Measurements from ENCODE around the gene FCN3. TPM values are rescaled to one million over a fixed set of nuclear protein-coding genes. Genes with fewer than 3 reads are reported as not detected.

The FCN3 gene
- total RNA-seq, 5 donors from 2014 or later (not counting 1 experiment from before 2014, with no cell fraction given), result 0.26 to 0.44 (median 0.38) TPM; not detected in 2

DNA sequence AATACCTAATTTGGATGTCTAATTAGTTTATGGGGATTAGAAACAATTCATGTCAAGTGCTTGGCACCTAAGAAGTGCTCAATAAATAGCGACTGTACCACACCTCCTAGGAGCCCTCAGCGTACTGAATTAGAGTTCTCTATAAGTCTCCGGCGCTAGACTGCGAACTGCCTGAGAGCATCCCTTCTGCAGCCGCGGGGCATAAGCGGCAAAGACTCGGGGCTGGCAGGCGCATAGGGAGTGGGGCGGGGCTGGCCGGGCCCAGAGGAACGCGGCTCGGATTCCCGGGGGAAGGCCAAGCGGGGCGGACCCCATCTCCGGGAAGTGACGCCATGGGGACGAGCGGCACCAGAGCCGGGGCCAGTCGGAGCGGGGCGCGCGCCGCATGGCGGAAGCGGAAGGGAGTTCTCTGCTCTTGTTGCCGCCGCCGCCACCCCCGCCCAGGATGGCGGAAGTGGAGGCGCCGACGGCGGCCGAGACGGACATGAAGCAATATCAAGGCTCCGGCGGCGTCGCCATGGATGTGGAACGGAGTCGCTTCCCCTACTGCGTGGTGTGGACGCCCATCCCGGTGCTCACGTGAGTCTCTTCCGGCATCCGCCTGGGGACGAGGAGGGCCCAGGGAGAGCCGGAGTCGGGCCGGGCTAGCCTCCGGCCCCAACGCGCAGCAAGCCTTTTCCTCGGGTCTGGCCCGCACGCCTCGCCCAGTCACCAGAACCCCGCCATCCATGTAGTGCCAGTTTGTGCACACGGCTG, 52.6 kb downstream of the FCN3 start, which contains the start of gene TMEM222:
Gene TMEM222, plus strand, starts transcription at position 351 of the 756 bp plus-strand sequence. Its CDS starts 35 bp downstream, at position 386.
- peak within 1 kb of the TSS; percentile 91 to 95 (median 92) for H3K4me3 Mint-ChIP-seq
- peak within 1 kb of the TSS; percentile 87 to 96 for H3K4me3 ChIP-seq (ENCODE audit: control insufficient read depth in 1 of 2, extremely low read depth in 1 of 2, low read length in 1 of 2)
- peaks cover 53 to 56% (median 53%) of the 10 kb centered on the region in 3 donors for H3K4me1 Mint-ChIP-seq
- H3K27me3 ChIP-seq (replicated peaks in 1 of 2; ENCODE audit: control insufficient read depth in 2 of 2, extremely low read depth in 1 of 2, insufficient read depth in 2 of 2, low read length in 1 of 2), result peaks cover 0 to 5% of the 10 kb centered on the region in 2 experiments
- H3K36me3 Mint-ChIP-seq, result peaks cover 22% of the 10 kb centered on the region
- no peaks in the 10 kb centered on the region for H3K9me3 Mint-ChIP-seq
- ChIA-PET POLR2A (no interaction called here), CTCF (interaction anchor here in 1 of 2 donors (1.5 kb wide), 1 partner anchor 11 kb away, joined by 5 read pairs; no protein-coding TSS in a partner anchor)
- ATAC-seq (replicated peaks in 1 of 4), result peak; percentile 97
- H3K27ac Mint-ChIP-seq, result peak within 1 kb of the TSS; percentile 93 to 95
- DNase-seq, result peak; percentile 93 to 98 (median 97)
- peaks cover 3 to 12% of the 10 kb centered on the region in 2 donors for H3K27me3 Mint-ChIP-seq
- H3K9me3 ChIP-seq, result no peaks in the 10 kb centered on the region
- WGBS (ENCODE audit: insufficient coverage), result 0% methylated on average over 64 of the region's 67 CpGs
- peaks cover 3 to 25% of the 10 kb centered on the region in 2 donors for H3K36me3 ChIP-seq (ENCODE audit: control insufficient read depth in 2 of 2, extremely low read depth in 1 of 2, insufficient read depth in 1 of 2, low read length in 1 of 2)
- H3K4me1 ChIP-seq (ENCODE audit: control insufficient read depth in 1 of 2, extremely low read depth in 1 of 2, insufficient read depth in 2 of 2, low read length in 2 of 2), result peaks cover 9 to 41% of the 10 kb centered on the region in 2 experiments
- H3K27ac ChIP-seq (ENCODE audit: low read length), result peak within 1 kb of the TSS; percentile 76

Other genes with a start within 250 kb of the FCN3 start
- gene SLC9A1, start 219.7 kb downstream of the FCN3 start, total RNA-seq, result 10 to 100 TPM; 14.6 to 24.4 (median 18.5) TPM
- 10 to 100 TPM; 39.4 to 55.9 (median 50.7) TPM for gene WDTC1, start 140.2 kb downstream of the FCN3 start, total RNA-seq
- gene TMEM222, start 52.7 kb downstream of the FCN3 start, total RNA-seq, result 10 to 100 TPM; 25.2 to 48.8 (median 43.7) TPM
- 100 to 1,000 TPM; 169 to 240 (median 199) TPM for gene SYTL1, start 32.8 kb downstream of the FCN3 start, total RNA-seq
- 10 to 100 TPM in 3 of 5 donors, 1 to 10 TPM in 2; 7.0 to 31.1 (median 12.8) TPM for gene MAP3K6, start 7.9 kb downstream of the FCN3 start, total RNA-seq
- gene CD164L2, start 8.5 kb upstream of the FCN3 start, total RNA-seq, result not detected
- under 1 TPM in 2 of 5 donors, not detected in 3; 0.21 to 0.35 TPM for gene GPR3, start 17.8 kb upstream of the FCN3 start, total RNA-seq
- 100 to 1,000 TPM; 145 to 161 (median 156) TPM for gene WASF2, start 115.3 kb upstream of the FCN3 start, total RNA-seq
- gene AHDC1, start 229.3 kb upstream of the FCN3 start, total RNA-seq, result 10 to 100 TPM; 21.9 to 26.4 (median 23.1) TPM

Measured in T-cell (primary cell).